NB4 (cell line): ENCODE results near the gene AADAC.
"Not testable (repeated sequence)": the region's sequence is repeated elsewhere in the genome, so short reads cannot be mapped to it uniquely, and the experiment has no call there.

ENCODE experiments used
- DNase-seq: peaks from one replicate; pipeline ENCODE4 v3.0.0; 2010; ENCODE audit warnings: low read depth
- H3K4me3 ChIP-seq: one replicate; pipeline ENCODE4 v1.5.1; 2011; ENCODE audit warnings: mild to moderate bottlenecking, low read depth, low read length, moderate library complexity
- CTCF ChIP-seq: IDR thresholded peaks from one replicate; pipeline ENCODE4 v1.5.1; 2012; ENCODE audit warnings: low read depth, low read length
- MAX ChIP-seq: IDR thresholded peaks from 2 replicates; pipeline ENCODE4 v1.6.1; 2011; ENCODE audit warnings: low read depth, low read length
- MYC ChIP-seq: IDR thresholded peaks from 2 replicates; pipeline ENCODE4 v1.6.1; 2011; ENCODE audit warnings: low read depth, low read length
- POLR2A ChIP-seq: IDR thresholded peaks from 2 replicates; pipeline ENCODE4 v1.6.1; 2011; ENCODE audit warnings: mild to moderate bottlenecking; ENCODE audit not compliant: insufficient read length; ENCODE audit errors: extremely low read depth

The AADAC gene

GRCh38 chr3:151813799-151814198 is at the start of gene AADAC:
Gene AADAC, plus strand, starts transcription at chr3:151814116. Its CDS starts 47 bp downstream, at chr3:151814163.
- TF ChIP-seq CTCF (no peak), MYC (no peak), POLR2A (no peak), MAX (no peak)
- no peak for DNase-seq

GRCh38 chr3:151764699-151765098 is 49.2 kb upstream of the AADAC start:
- H3K4me3 ChIP-seq, DNase-seq: not testable (repeated sequence)

More at GRCh38 chr3:151813799-151814198, at the start of gene AADAC:
- no peak within 1 kb of the TSS for H3K4me3 ChIP-seq

GRCh38 chr3:151765685-151766084 is 48.2 kb upstream of the AADAC start:
- no peak for DNase-seq
- H3K4me3 ChIP-seq: no peak overlapping the region
- no peak for TF ChIP-seq CTCF
- TF ChIP-seq MYC: no peak
- no peak for TF ChIP-seq POLR2A
- no peak for TF ChIP-seq MAX

- no peak for TF ChIP-seq POLR2A
- no peak for TF ChIP-seq MAX
- TF ChIP-seq CTCF: no peak
- no peak for TF ChIP-seq MYC
- no peak overlapping the region for H3K4me3 ChIP-seq
- no peak for DNase-seq
Observed at GRCh38 chr3:151766454-151766853, 47.5 kb upstream of the AADAC start.

GRCh38 chr3:151768393-151768930 is 45.5 kb upstream of the AADAC start:
- TF ChIP-seq MAX (no peak), MYC (no peak)
- peak; percentile 9 for DNase-seq
- no peak overlapping the region for H3K4me3 ChIP-seq

GRCh38 chr3:151769175-151769574 is 44.7 kb upstream of the AADAC start:
- TF ChIP-seq MAX: no peak
- TF ChIP-seq CTCF: no peak
- DNase-seq: peak; percentile 5
- H3K4me3 ChIP-seq: no peak overlapping the region

- DNase-seq: peak; percentile 61
- no peak overlapping the region for H3K4me3 ChIP-seq
- no peak for TF ChIP-seq CTCF
- no peak for TF ChIP-seq MAX
- TF ChIP-seq MYC: no peak
Observed at GRCh38 chr3:151770956-151771355, 43.0 kb upstream of the AADAC start.
